ENCODE results near the gene LAMA2. TPM values are rescaled to one million over a fixed set of nuclear protein-coding genes. Genes with fewer than 3 reads are reported as not detected.

Gene LAMA2
- total RNA-seq, 1 experiment from 2014 or later: 0.28 TPM

DNA sequence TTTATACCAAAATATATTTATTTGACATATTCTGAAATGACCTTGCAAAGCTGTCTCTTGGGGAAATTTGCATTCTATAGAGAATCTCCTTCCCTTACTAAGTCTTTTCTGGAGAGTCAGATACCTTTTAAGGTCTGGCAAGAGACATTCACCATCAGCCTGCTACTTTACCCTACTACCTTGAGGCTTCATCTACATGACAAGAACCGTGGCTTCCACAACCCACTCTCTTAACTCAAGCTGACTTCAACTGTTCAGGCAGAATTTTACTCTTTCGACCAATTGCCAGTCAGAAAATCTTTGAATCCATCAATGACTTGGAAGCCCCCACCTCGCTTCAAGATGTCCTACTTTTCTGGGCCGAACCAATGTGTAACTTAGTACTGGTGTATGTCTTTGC, 314.2 kb downstream of the LAMA2 start:
- in situ Hi-C loops (cut with HindIII; ENCODE audit: low pct_unique_long_range_greater_than_20kb, low sequenced_read_pairs) (no loop called here), intact Hi-C loops (cut with micrococcal nuclease; ENCODE audit: unreplicated experiment) (no loop called here)
- POLR2A ChIA-PET: no interaction called here
- no peak for TF ChIP-seq TCF7L2 (IDR thresholded peaks at IDR 0.05; ENCODE audit: low read depth, low read length)
- TF ChIP-seq CTCF (IDR thresholded peaks at IDR 0.05): no peak
- no peak for TF ChIP-seq SIN3A (IDR thresholded peaks at IDR 0.05; ENCODE audit: borderline replicate concordance, insufficient read depth, low read depth, low read length)
- TF ChIP-seq REST (IDR thresholded peaks at IDR 0.05; ENCODE audit: insufficient read depth in 1 of 2, low read depth in 2 of 2, low read length in 1 of 2): no peak
- no peak for TF ChIP-seq POLR2AphosphoS5 (IDR thresholded peaks at IDR 0.05; ENCODE audit: low read depth, low read length)
- Histone ChIP-seq H3K27me3 (ENCODE audit: control insufficient read depth, insufficient read depth, low read length) (no peaks in the 10 kb centered on the region), H3K36me3 (ENCODE audit: control insufficient read depth, insufficient read depth, low read length) (no peaks in the 10 kb centered on the region; the same call in 1 of the 2 replicates), H3K4me1 (ENCODE audit: control insufficient read depth, insufficient read depth, low read length) (0 out of 2 replicates have a peak, but pooled peaks cover 3% of the 10 kb centered on the region), H3K27ac (ENCODE audit: low read length) (no peak overlapping the region), H3K9me3 (ENCODE audit: control insufficient read depth, insufficient read depth, low read depth, low read length) (no peaks in the 10 kb centered on the region), H3K4me3 (ENCODE audit: low read depth in 2 of 2, low read length in 2 of 2) (no peak overlapping the region)
- no TSS peak for BruUV-seq (replicated peaks)
- no peak for DNase-seq (ENCODE audit: low read depth, low spot score)
- CTCF ChIA-PET: no interaction called here
- no peak for ATAC-seq

- BruUV-seq (replicated peaks): no TSS peak
- TF ChIP-seq SIN3A (IDR thresholded peaks at IDR 0.05; ENCODE audit: borderline replicate concordance, insufficient read depth, low read depth, low read length) (no peak), TCF7L2 (IDR thresholded peaks at IDR 0.05; ENCODE audit: low read depth, low read length) (no peak), CTCF (IDR thresholded peaks at IDR 0.05) (no peak), REST (IDR thresholded peaks at IDR 0.05; ENCODE audit: insufficient read depth in 1 of 2, low read depth in 2 of 2, low read length in 1 of 2) (no peak), POLR2AphosphoS5 (IDR thresholded peaks at IDR 0.05; ENCODE audit: low read depth, low read length) (no peak)
- Histone ChIP-seq H3K36me3 (ENCODE audit: control insufficient read depth, insufficient read depth, low read length) (no peaks in the 10 kb centered on the region), H3K4me1 (ENCODE audit: control insufficient read depth, insufficient read depth, low read length) (0 out of 2 replicates have a peak, but pooled peaks cover 3% of the 10 kb centered on the region), H3K27ac (ENCODE audit: low read length) (no peak overlapping the region), H3K4me3 (ENCODE audit: low read depth in 2 of 2, low read length in 2 of 2) (no peak overlapping the region), H3K27me3 (ENCODE audit: control insufficient read depth, insufficient read depth, low read length) (no peaks in the 10 kb centered on the region), H3K9me3 (ENCODE audit: control insufficient read depth, insufficient read depth, low read depth, low read length) (no peaks in the 10 kb centered on the region)
- no peak for DNase-seq (ENCODE audit: low read depth, low spot score)
- in situ Hi-C loops (cut with HindIII; ENCODE audit: low pct_unique_long_range_greater_than_20kb, low sequenced_read_pairs) (no loop called here), intact Hi-C loops (cut with micrococcal nuclease; ENCODE audit: unreplicated experiment) (no loop called here)
- ATAC-seq: no peak
- POLR2A ChIA-PET: no interaction called here
- CTCF ChIA-PET: no interaction called here
These were observed 317.2 kb downstream of the LAMA2 start for GRCh38 chr6:129200151-129200550.
